ENCODE results near the gene PRR15.

DNA sequence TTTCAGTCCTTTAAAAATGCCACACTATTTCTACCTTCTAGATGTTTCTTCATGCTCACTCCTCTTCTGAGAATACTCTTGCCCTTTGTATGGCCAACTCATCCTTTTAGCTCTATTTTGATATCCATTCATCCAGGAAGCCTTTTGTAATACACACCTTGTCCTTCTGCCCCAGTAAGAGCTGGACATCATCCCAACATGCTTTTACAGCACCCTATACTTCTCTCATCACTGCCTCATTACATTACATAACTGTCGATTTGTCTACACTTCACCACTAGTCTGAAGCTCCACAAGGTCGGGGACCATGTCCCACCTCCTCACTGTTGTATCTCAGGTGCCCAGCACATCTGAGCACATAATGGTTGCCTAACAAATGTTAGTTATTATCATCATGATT, 29.2 kb downstream of the PRR15 start:
- TF ChIP-seq CTCF (conservative IDR thresholded peaks at IDR 0.05) (no peak), ZFX (IDR thresholded peaks at IDR 0.05) (no peak)
